ENCODE measurements around the gene IL20RA. TPM values are rescaled to one million over a fixed set of nuclear protein-coding genes. Genes with fewer than 3 reads are reported as not detected.
A peak's percentile ranks its signal among the peaks of the same experiment; 100 is the strongest.

IL20RA gene
- polyA plus RNA-seq, 1 of the 3 experiments (the other 2 are of a cell fraction), result 0.10 TPM

DNA sequence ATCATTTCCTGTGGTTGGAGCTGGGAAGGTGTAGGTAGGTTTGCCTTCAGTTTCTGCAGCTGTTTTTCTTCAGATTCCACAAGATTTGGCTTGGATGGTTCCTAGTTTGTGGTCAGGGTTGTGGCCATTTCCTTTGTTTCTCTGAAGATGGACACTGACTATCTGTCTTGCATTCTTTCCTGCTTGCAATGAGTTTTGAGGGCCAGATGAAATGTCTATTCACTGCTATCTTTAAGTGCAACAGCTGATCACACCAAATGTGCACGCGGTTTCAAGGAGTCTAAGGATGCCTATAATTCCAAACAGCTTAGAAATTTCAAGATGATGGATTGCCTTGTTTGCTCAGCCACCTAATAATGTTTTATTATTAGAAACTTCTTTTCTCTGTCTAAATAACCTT lies 28.4 kb downstream of the IL20RA start:
- H3K27ac ChIP-seq (ENCODE audit: low read depth in 2 of 2, low read length in 1 of 2), result peak overlapping the region in 1 of 2 experiments; percentile 62; a peak in 1 of 4 replicates
- no peak overlapping the region for H3K4me3 ChIP-seq (ENCODE audit: low read depth in 2 of 2, low read length in 1 of 2)
- H3K9me2 ChIP-seq, result no peaks in the 10 kb centered on the region
- H3K9me3 ChIP-seq, result no peaks in the 10 kb centered on the region
- POLR2A ChIA-PET, result interaction anchor here (1.2 kb wide), 1 partner anchor 59 kb away, joined by 3 read pairs; no protein-coding TSS in a partner anchor
- no peak overlapping the region for H3K4me2 ChIP-seq
- TF ChIP-seq EZH2phosphoT487 (IDR thresholded peaks at IDR 0.05; ENCODE audit: borderline replicate concordance, low read depth) (no peak), TAF1 (IDR thresholded peaks at IDR 0.05; ENCODE audit: borderline replicate concordance, low read depth, low read length) (no peak), FOSL2 (IDR thresholded peaks at IDR 0.05; ENCODE audit: borderline replicate concordance, low read depth) (no peak), GATA2 (CRISPR knock-in tag; IDR thresholded peaks at IDR 0.05) (no peak)
- H3K79me2 ChIP-seq (ENCODE audit: insufficient read depth), result no peaks in the 10 kb centered on the region
- DNase-seq, result no peak
- CTCF ChIA-PET, result interaction anchor here (0.9 to 5.1 kb wide), 6 partner anchors 9 to 60 kb away, joined by 3 to 37 read pairs (median 3); partner anchors contain the start of gene IL20RA
- H3K27me3 ChIP-seq (ENCODE audit: insufficient read depth), result no peaks in the 10 kb centered on the region
- peaks cover 0 to 23% of the 10 kb centered on the region in 2 experiments; a peak in 2 of 4 replicates for H3K4me1 ChIP-seq (ENCODE audit: control insufficient read depth in 1 of 2, insufficient read depth in 2 of 2, low read depth in 1 of 2, low read length in 1 of 2)
- H4K20me1 ChIP-seq (ENCODE audit: insufficient read depth), result no peaks in the 10 kb centered on the region
- 80% methylated on average over 2 of the region's 2 CpGs for WGBS (ENCODE audit: low lambda C conversion rate)
- no peaks in the 10 kb centered on the region for H3F3A ChIP-seq (replicated peaks; ENCODE audit: insufficient read depth)
- no peak overlapping the region for H3K9ac ChIP-seq
- no peak overlapping the region for H2AFZ ChIP-seq (ENCODE audit: low read depth)
- H3K36me3 ChIP-seq (replicated peaks in 1 of 2; ENCODE audit: control insufficient read depth in 1 of 2, insufficient read depth in 2 of 2, low read length in 1 of 2), result no peaks in the 10 kb centered on the region

DNA sequence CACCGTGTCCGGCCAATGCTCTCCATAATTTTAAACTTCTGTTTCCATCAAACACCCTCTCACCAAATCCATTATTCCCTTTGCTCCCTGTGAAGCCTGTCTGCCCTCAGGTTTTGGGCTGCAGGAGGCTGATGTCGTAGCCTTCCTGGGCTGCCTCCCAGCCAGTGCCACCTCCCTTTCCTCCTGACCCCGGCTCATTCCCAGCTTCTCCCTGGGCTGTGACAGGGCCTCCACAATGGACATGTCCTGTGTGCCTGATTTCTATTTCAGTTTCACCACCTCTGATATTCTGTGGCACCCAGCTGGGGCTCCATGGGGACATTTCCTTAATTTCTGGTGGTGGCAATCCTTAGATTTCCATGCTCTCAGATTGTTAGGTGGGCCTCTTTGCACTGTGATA lies 28.8 kb downstream of the IL20RA start:
- 65% methylated on average over 4 of the region's 4 CpGs for WGBS (ENCODE audit: low lambda C conversion rate)
- CTCF ChIA-PET, result interaction anchor here (0.9 to 5.1 kb wide), 7 partner anchors 9 to 171 kb away, joined by 3 to 37 read pairs (median 4); partner anchors contain the start of gene IL20RA

DNA sequence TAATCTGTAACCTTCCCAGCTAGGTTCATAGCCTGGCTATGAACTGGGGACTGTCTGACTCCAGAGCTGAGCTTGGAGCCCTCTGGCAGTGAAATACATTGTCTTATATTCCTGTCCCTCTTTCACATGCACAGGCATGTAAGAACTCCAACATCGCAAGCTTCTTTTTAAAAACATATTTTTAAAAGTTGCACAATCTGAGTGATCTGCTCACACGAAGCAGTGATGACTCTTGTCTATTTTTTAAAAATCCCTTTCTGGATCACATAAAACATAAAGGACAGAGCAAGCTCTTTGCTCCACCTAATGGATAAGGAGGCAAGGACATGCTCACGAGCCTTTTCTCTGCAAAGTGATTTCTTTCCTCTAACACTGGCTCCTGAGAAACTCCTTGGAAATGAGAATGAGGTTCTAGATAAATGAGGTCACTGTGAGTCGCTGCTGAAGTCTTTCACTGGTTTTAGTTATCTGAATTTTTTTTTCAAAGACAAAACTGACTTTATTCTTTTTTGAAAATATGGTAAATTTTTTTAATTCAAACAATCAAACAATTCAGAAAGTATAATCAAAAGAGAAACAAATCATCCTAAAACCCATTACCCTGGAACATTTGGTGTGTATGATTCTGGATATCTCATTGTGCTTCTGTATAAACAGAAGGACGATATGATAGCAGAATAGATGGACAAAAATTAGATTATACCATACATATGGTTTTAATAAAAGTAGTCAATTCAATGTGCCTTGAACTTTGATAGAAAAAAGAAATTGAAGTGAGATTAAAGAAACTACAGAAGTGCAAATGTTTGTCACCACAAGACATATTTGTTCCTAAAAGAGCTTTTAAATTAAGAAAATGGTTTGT lies 30.8 kb downstream of the IL20RA start:
- no peaks in the 10 kb centered on the region for H3K9me2 ChIP-seq
- peak in 1 of 2 experiments; percentile 93; a peak in 2 of 4 replicates for TF ChIP-seq EP300 (IDR thresholded peaks at IDR 0.05; ENCODE audit: borderline replicate concordance in 1 of 2, low read depth in 1 of 2, low read length in 1 of 2)
- TF ChIP-seq FOXJ3 (CRISPR knock-in tag; IDR thresholded peaks at IDR 0.05), result peak; percentile 62; the same call in 1 of the 2 replicates
- TF ChIP-seq, protein P1, sequence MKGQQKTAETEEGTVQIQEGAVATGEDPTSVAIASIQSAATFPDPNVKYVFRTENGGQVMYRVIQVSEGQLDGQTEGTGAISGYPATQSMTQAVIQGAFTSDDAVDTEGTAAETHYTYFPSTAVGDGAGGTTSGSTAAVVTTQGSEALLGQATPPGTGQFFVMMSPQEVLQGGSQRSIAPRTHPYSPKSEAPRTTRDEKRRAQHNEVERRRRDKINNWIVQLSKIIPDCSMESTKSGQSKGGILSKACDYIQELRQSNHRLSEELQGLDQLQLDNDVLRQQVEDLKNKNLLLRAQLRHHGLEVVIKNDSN (IDR thresholded peaks at IDR 0.05; ENCODE audit: borderline replicate concordance, low read depth), result no peak
- 0 out of 2 replicates have a peak, but pooled peaks have one; percentile 31 for TF ChIP-seq RCOR1 (IDR thresholded peaks at IDR 0.05; ENCODE audit: low read length)
- TF ChIP-seq, protein P2, sequence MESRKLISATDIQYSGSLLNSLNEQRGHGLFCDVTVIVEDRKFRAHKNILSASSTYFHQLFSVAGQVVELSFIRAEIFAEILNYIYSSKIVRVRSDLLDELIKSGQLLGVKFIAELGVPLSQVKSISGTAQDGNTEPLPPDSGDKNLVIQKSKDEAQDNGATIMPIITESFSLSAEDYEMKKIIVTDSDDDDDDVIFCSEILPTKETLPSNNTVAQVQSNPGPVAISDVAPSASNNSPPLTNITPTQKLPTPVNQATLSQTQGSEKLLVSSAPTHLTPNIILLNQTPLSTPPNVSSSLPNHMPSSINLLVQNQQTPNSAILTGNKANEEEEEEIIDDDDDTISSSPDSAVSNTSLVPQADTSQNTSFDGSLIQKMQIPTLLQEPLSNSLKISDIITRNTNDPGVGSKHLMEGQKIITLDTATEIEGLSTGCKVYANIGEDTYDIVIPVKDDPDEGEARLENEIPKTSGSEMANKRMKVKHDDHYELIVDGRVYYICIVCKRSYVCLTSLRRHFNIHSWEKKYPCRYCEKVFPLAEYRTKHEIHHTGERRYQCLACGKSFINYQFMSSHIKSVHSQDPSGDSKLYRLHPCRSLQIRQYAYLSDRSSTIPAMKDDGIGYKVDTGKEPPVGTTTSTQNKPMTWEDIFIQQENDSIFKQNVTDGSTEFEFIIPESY (IDR thresholded peaks at IDR 0.05; ENCODE audit: borderline replicate concordance, low read depth), result no peak
- TF ChIP-seq MXI1 (IDR thresholded peaks at IDR 0.05; ENCODE audit: low read depth, low read length), result no peak
- peak; percentile 70 for TF ChIP-seq TCF12 (IDR thresholded peaks at IDR 0.05)
- TF ChIP-seq RAD21 (IDR thresholded peaks at IDR 0.05; ENCODE audit: low read length), result peak; percentile 78
- TF ChIP-seq SMC3 (IDR thresholded peaks at IDR 0.05; ENCODE audit: low read depth, low read length), result peak; percentile 59
- TF ChIP-seq POLR2AphosphoS5 (IDR thresholded peaks at IDR 0.05; ENCODE audit: low read depth, low read length), result peak; percentile 39; the same call in 1 of the 2 replicates
- peak; percentile 47; the same call in 1 of the 2 replicates for TF ChIP-seq GATA2 (CRISPR knock-in tag; IDR thresholded peaks at IDR 0.05)

More for the DNA sequence above, 28.8 kb downstream of the IL20RA start:
- no peaks in the 10 kb centered on the region for H4K20me1 ChIP-seq (ENCODE audit: insufficient read depth)
- H3K9me3 ChIP-seq, result no peaks in the 10 kb centered on the region
- no peaks in the 10 kb centered on the region for H3K79me2 ChIP-seq (ENCODE audit: insufficient read depth)
- TF ChIP-seq NFIC (IDR thresholded peaks at IDR 0.05; ENCODE audit: borderline replicate concordance), result no peak
- TF ChIP-seq MEF2A (IDR thresholded peaks at IDR 0.05; ENCODE audit: borderline replicate concordance, low read depth), result no peak
- TF ChIP-seq GABPA (IDR thresholded peaks at IDR 0.05; ENCODE audit: low read depth), result no peak
- TF ChIP-seq FOSL2 (IDR thresholded peaks at IDR 0.05; ENCODE audit: borderline replicate concordance, low read depth), result no peak
- peaks cover 0 to 20% of the 10 kb centered on the region in 2 experiments; a peak in 2 of 4 replicates for H3K4me1 ChIP-seq (ENCODE audit: control insufficient read depth in 1 of 2, insufficient read depth in 2 of 2, low read depth in 1 of 2, low read length in 1 of 2)
- no peaks in the 10 kb centered on the region for H3K27me3 ChIP-seq (ENCODE audit: insufficient read depth)
- DNase-seq, result no peak
- H3K9ac ChIP-seq, result no peak overlapping the region
- peak overlapping the region in 1 of 2 experiments; percentile 62; a peak in 1 of 4 replicates for H3K27ac ChIP-seq (ENCODE audit: low read depth in 2 of 2, low read length in 1 of 2)
- no peaks in the 10 kb centered on the region for H3K36me3 ChIP-seq (replicated peaks in 1 of 2; ENCODE audit: control insufficient read depth in 1 of 2, insufficient read depth in 2 of 2, low read length in 1 of 2)
- no peak overlapping the region for H3K4me3 ChIP-seq (ENCODE audit: low read depth in 2 of 2, low read length in 1 of 2)
- POLR2A ChIA-PET, result no interaction called here
- no peak overlapping the region for H2AFZ ChIP-seq (ENCODE audit: low read depth)
- no peak overlapping the region for H3K4me2 ChIP-seq
- H3K9me2 ChIP-seq, result no peaks in the 10 kb centered on the region
- H3F3A ChIP-seq (replicated peaks; ENCODE audit: insufficient read depth), result no peaks in the 10 kb centered on the region

More for the DNA sequence above, 30.8 kb downstream of the IL20RA start:
- no peak overlapping the region for H3K4me2 ChIP-seq
- H3K79me2 ChIP-seq (ENCODE audit: insufficient read depth), result no peaks in the 10 kb centered on the region
- no peaks in the 10 kb centered on the region for H3K36me3 ChIP-seq (replicated peaks in 1 of 2; ENCODE audit: control insufficient read depth in 1 of 2, insufficient read depth in 2 of 2, low read length in 1 of 2)
- ChIA-PET CTCF (interaction anchor here (1.0 to 5.1 kb wide), 17 partner anchors 9 to 370 kb away, joined by 3 to 37 read pairs (median 5); partner anchors contain the start of genes MAP3K5 and SLC35D3), POLR2A (interaction anchor here (0.7 to 2.6 kb wide), 6 partner anchors 22 to 92 kb away, joined by 3 to 17 read pairs (median 8); partner anchors contain the start of gene SLC35D3)
- no peaks in the 10 kb centered on the region for H4K20me1 ChIP-seq (ENCODE audit: insufficient read depth)
- H3K27ac ChIP-seq (ENCODE audit: low read depth in 2 of 2, low read length in 1 of 2), result peak overlapping the region in 1 of 2 experiments; percentile 96; a peak in 2 of 4 replicates
- H3K9me3 ChIP-seq, result no peaks in the 10 kb centered on the region
- DNase-seq, result peak; percentile 56
- H3K9ac ChIP-seq, result no peak overlapping the region
- H3K27me3 ChIP-seq (ENCODE audit: insufficient read depth), result no peaks in the 10 kb centered on the region
- H3K4me3 ChIP-seq (ENCODE audit: low read depth in 2 of 2, low read length in 1 of 2), result no peak overlapping the region
- no peaks in the 10 kb centered on the region for H3F3A ChIP-seq (replicated peaks; ENCODE audit: insufficient read depth)
- peaks cover 0 to 18% of the 10 kb centered on the region in 2 experiments; a peak in 2 of 4 replicates for H3K4me1 ChIP-seq (ENCODE audit: control insufficient read depth in 1 of 2, insufficient read depth in 2 of 2, low read depth in 1 of 2, low read length in 1 of 2)
- WGBS (ENCODE audit: low lambda C conversion rate), result 9% methylated on average over 5 of the region's 5 CpGs
- H2AFZ ChIP-seq (ENCODE audit: low read depth), result no peak overlapping the region

Measured in SK-N-SH (cell line).